Natural killer cell (primary cell): ENCODE data around the gene PITRM1. TPM values are rescaled to one million over a fixed set of nuclear protein-coding genes. Genes with fewer than 3 reads are reported as not detected.

ENCODE experiments used
- ATAC-seq, 3 donors: fragments of 150-1000 bp in 2 of 3; fragments of 200-7000 bp in 1 of 3; cut with Tn5 transposase; 1 replicate in 1 of 3; 2 replicates in 2 of 3; pipeline ENCODE4 v1.10.0; 2021; ENCODE audit warnings: mild to moderate bottlenecking in 2 of 3, moderate library complexity in 2 of 3
- DNase-seq, 2 donors: peaks; one replicate each; pipeline versions ENCODE4 v3.0.0 to v3.0.0-alpha.2; 2013 to 2021; ENCODE audit warnings: mixed read lengths in 1 of 2
- H3K27ac ChIP-seq: one replicate; pipeline ENCODE4 v1.5.1; 2013; ENCODE audit warnings: mild to moderate bottlenecking, low read length
- H3K27me3 ChIP-seq: one replicate; pipeline ENCODE4 v1.6.1; 2013; ENCODE audit warnings: low read length; ENCODE audit not compliant: control insufficient read depth, insufficient read depth
- H3K36me3 ChIP-seq: one replicate; pipeline ENCODE4 v1.6.1; 2013; ENCODE audit warnings: low read length; ENCODE audit not compliant: control insufficient read depth, insufficient read depth
- H3K4me1 ChIP-seq: one replicate; pipeline ENCODE4 v1.6.1; 2013; ENCODE audit warnings: low read length; ENCODE audit not compliant: control insufficient read depth, insufficient read depth
- H3K4me3 ChIP-seq: one replicate; pipeline ENCODE4 v1.5.1; 2013; ENCODE audit warnings: low read length
- H3K9me3 ChIP-seq: one replicate; pipeline ENCODE4 v1.6.1; 2013; ENCODE audit warnings: low read length; ENCODE audit not compliant: control insufficient read depth, insufficient read depth
- H3K27ac Mint-ChIP-seq, 2 donors: one replicate each; pipeline ENCODE4 v1.8.0; 2022; ENCODE audit warnings: mild to moderate bottlenecking in 2 of 2, mixed read lengths in 2 of 2, moderate library complexity in 1 of 2
- H3K27me3 Mint-ChIP-seq, 2 donors: one replicate each; pipeline ENCODE4 v1.8.0; 2022; ENCODE audit warnings: low read depth in 2 of 2, mixed read lengths in 2 of 2
- H3K36me3 Mint-ChIP-seq: one replicate; pipeline ENCODE4 v1.8.0; 2022; ENCODE audit warnings: mixed read lengths
- H3K4me1 Mint-ChIP-seq, 2 donors: one replicate each; pipeline ENCODE4 v1.8.0; 2022; ENCODE audit warnings: mixed read lengths in 2 of 2
- H3K4me3 Mint-ChIP-seq: one replicate; pipeline ENCODE4 v1.8.0; 2022; ENCODE audit warnings: mild to moderate bottlenecking, moderate library complexity, mixed read lengths
- H3K9me3 Mint-ChIP-seq, 2 donors: one replicate each; pipeline ENCODE4 v1.8.0; 2022; ENCODE audit warnings: mixed read lengths in 2 of 2
- CTCF ChIP-seq: fragments of 200-600 bp; IDR thresholded peaks from one replicate; pipeline ENCODE4 v1.8.0; 2022; ENCODE audit warnings: antibody characterized with exemption
- WGBS: methylation state at CpG from one replicate; pipeline ENCODE4 v1.1.7; 2013; ENCODE audit warnings: missing lambda C conversion rate; ENCODE audit not compliant: insufficient coverage; 5-methylcytosine and 5-hydroxymethylcytosine counted together
- intact Hi-C: fragments of 100-400 bp; cut with micrococcal nuclease; formaldehyde crosslinking; loops from one replicate; pipeline ENCODE4 v1.14.2; 2022
- total RNA-seq, 4 donors: library from RNA; stranded (reverse); fragments of 120-200 nt in 1 of 4; gene quantifications; one replicate each; pipeline versions ENCODE4 v1.2.3 to v1.2.4, GENCODE V29; 2013 to 2022

PITRM1 gene
- total RNA-seq, 3 donors from 2014 or later (not counting 1 experiment from before 2014, with no cell fraction given): 67.1 to 89.0 (median 70.6) TPM

- H3K36me3 ChIP-seq: peaks cover 78% of the 10 kb centered on the region
- Mint-ChIP-seq H3K27ac (no peak overlapping the region), H3K4me1 (peaks cover 1% of the 10 kb centered on the region in 2 donors), H3K27me3 (no peaks in the 10 kb centered on the region), H3K36me3 (peaks cover 7% of the 10 kb centered on the region), H3K9me3 (no peaks in the 10 kb centered on the region), H3K4me3 (no peak overlapping the region)
- 91% methylated on average over 15 of the region's 17 CpGs for WGBS
- intact Hi-C loops: no loop called here
- H3K4me3 ChIP-seq: no peak overlapping the region
- DNase-seq: no peak
- TF ChIP-seq CTCF: no peak
- ATAC-seq: no peak
- H3K27me3 ChIP-seq: no peaks in the 10 kb centered on the region
- no peaks in the 10 kb centered on the region for H3K9me3 ChIP-seq
- H3K4me1 ChIP-seq: no peaks in the 10 kb centered on the region
- no peak overlapping the region for H3K27ac ChIP-seq
Measured at GRCh38 chr10:3147117-3147820, 25.3 kb downstream of the PITRM1 start.

- H3K4me3 ChIP-seq: no peak overlapping the region
- peaks cover 84% of the 10 kb centered on the region for H3K36me3 ChIP-seq
- no peaks in the 10 kb centered on the region for H3K9me3 ChIP-seq
- intact Hi-C loops: no loop called here
- 99% methylated on average over 8 of the region's 8 CpGs for WGBS
- peaks cover 0 to 4% of the 10 kb centered on the region in 2 donors for H3K4me1 Mint-ChIP-seq
- H3K27ac ChIP-seq: no peak overlapping the region
- DNase-seq (no peak), ATAC-seq (no peak)
- H3K27me3 Mint-ChIP-seq: no peaks in the 10 kb centered on the region
- no peaks in the 10 kb centered on the region for H3K27me3 ChIP-seq
- TF ChIP-seq CTCF: no peak
- H3K9me3 Mint-ChIP-seq: no peaks in the 10 kb centered on the region
- no peak overlapping the region for H3K4me3 Mint-ChIP-seq
- H3K4me1 ChIP-seq: no peaks in the 10 kb centered on the region
- H3K36me3 Mint-ChIP-seq: peaks cover 7% of the 10 kb centered on the region
- no peak overlapping the region for H3K27ac Mint-ChIP-seq
Measured at GRCh38 chr10:3146289-3146688, 26.3 kb downstream of the PITRM1 start.

- Histone ChIP-seq H3K4me1 (no peaks in the 10 kb centered on the region), H3K4me3 (no peak overlapping the region), H3K27ac (no peak overlapping the region), H3K27me3 (no peaks in the 10 kb centered on the region), H3K36me3 (peaks cover 84% of the 10 kb centered on the region), H3K9me3 (no peaks in the 10 kb centered on the region)
- ATAC-seq: no peak
- Mint-ChIP-seq H3K36me3 (peaks cover 7% of the 10 kb centered on the region), H3K27ac (no peak overlapping the region), H3K4me1 (peaks cover 0 to 4% of the 10 kb centered on the region in 2 donors), H3K27me3 (no peaks in the 10 kb centered on the region), H3K9me3 (no peaks in the 10 kb centered on the region), H3K4me3 (no peak overlapping the region)
- no peak for TF ChIP-seq CTCF
- intact Hi-C loops: no loop called here
- no peak for DNase-seq
- 98% methylated on average over 18 of the region's 18 CpGs for WGBS
Measured at GRCh38 chr10:3145366-3145765, 27.2 kb downstream of the PITRM1 start.
